Thyroid gland (tissue), 4 donors: ENCODE results near the gene MRTFB. TPM values are rescaled to one million over a fixed set of nuclear protein-coding genes. Genes with fewer than 3 reads are reported as not detected.
A peak's percentile ranks its signal among the peaks of the same experiment; 100 is the strongest.

Experiments used
- DNase-seq, 2 donors: peaks; one replicate each; pipeline ENCODE4 v3.0.0-alpha.2; 2019
- H3K27ac ChIP-seq, 3 donors: fragments of 200-600 bp; sonication (generic); 1 replicate in 2 of 3; 2 replicates in 1 of 3; pipeline ENCODE4 v1.5.1; 2016 to 2019; ENCODE audit warnings: mild to moderate bottlenecking in 1 of 3, moderate library complexity in 1 of 3
- H3K27me3 ChIP-seq: fragments of 200-600 bp; sonication (generic); one replicate; pipeline ENCODE4 v1.5.1; 2019
- H3K36me3 ChIP-seq, 2 donors: fragments of 200-600 bp; sonication (generic); one replicate each; pipeline ENCODE4 v1.5.1; 2016 to 2019
- H3K4me1 ChIP-seq, 2 donors: fragments of 200-600 bp; sonication (generic); one replicate each; pipeline ENCODE4 v1.5.1; 2017 to 2019
- H3K4me3 ChIP-seq, 3 donors: fragments of 200-600 bp; sonication (generic); replicated peaks in 1 of 3; 1 replicate in 2 of 3; 2 replicates in 1 of 3; pipeline ENCODE4 v1.5.1; 2016; ENCODE audit warnings: mild to moderate bottlenecking in 1 of 3
- H3K9me3 ChIP-seq: fragments of 200-600 bp; sonication (generic); one replicate; pipeline ENCODE4 v1.5.1; 2017
- CTCF ChIP-seq, 6 experiments: fragments of 200-600 bp in 3 of 6; fragments of 450-650 bp in 3 of 6; sonication (generic) in 3 of 6; IDR thresholded peaks; one replicate each; pipeline ENCODE4 v1.5.1; 2016 to 2019; ENCODE audit warnings: antibody characterized with exemption in 6 of 6, mild to moderate bottlenecking in 2 of 6, inconsistent platforms in 1 of 6, moderate library complexity in 1 of 6
- POLR2A ChIP-seq, 2 donors: fragments of 450-650 bp; IDR thresholded peaks; one replicate each; pipeline ENCODE4 v1.6.1; 2017; ENCODE audit warnings: antibody characterized with exemption in 2 of 2, mild to moderate bottlenecking in 2 of 2, moderate library complexity in 1 of 2
- WGBS, 2 donors: methylation state at CpG; one replicate each; pipeline ENCODE4 v1.1.5; 2017; 5-methylcytosine and 5-hydroxymethylcytosine counted together
- intact Hi-C: fragments of 100-400 bp; cut with DNase I; formaldehyde crosslinking; loops from one replicate; pipeline ENCODE4 v1.15.1; 2023
- total RNA-seq, 4 donors: library from RNA; depleted of rRNA; stranded (reverse); fragments of >200 nt; gene quantifications; one replicate each; pipeline ENCODE4 v1.2.3, GENCODE V29; 2016

MRTFB gene
- total RNA-seq, 4 donors from 2014 or later, result 51.2 to 131 (median 74.0) TPM

GRCh38 chr16:14198012-14198411, 126.9 kb downstream of the MRTFB start:
- Histone ChIP-seq H3K36me3 (no peaks in the 10 kb centered on the region), H3K27ac (no peak overlapping the region), H3K4me3 (no peak overlapping the region), H3K27me3 (no peaks in the 10 kb centered on the region), H3K4me1 (peaks cover 21 to 35% of the 10 kb centered on the region in 2 donors), H3K9me3 (no peaks in the 10 kb centered on the region)
- intact Hi-C loops, result no loop called here
- TF ChIP-seq CTCF (IDR thresholded peaks at IDR 0.05), result no peak
- TF ChIP-seq POLR2A (IDR thresholded peaks at IDR 0.05), result no peak
- no peak for DNase-seq

GRCh38 chr16:14198572-14198971, 127.5 kb downstream of the MRTFB start:
- Histone ChIP-seq H3K4me1 (peaks cover 25 to 36% of the 10 kb centered on the region in 2 donors), H3K9me3 (no peaks in the 10 kb centered on the region), H3K4me3 (no peak overlapping the region), H3K27me3 (no peaks in the 10 kb centered on the region), H3K36me3 (no peaks in the 10 kb centered on the region), H3K27ac (no peak overlapping the region)
- no peak for TF ChIP-seq CTCF (IDR thresholded peaks at IDR 0.05)
- no peak for TF ChIP-seq POLR2A (IDR thresholded peaks at IDR 0.05)
- WGBS, 2 donors, result 76 to 81% methylated on average over 1 of the region's 1 CpG
- DNase-seq, result no peak
- intact Hi-C loops, result no loop called here

DNA sequence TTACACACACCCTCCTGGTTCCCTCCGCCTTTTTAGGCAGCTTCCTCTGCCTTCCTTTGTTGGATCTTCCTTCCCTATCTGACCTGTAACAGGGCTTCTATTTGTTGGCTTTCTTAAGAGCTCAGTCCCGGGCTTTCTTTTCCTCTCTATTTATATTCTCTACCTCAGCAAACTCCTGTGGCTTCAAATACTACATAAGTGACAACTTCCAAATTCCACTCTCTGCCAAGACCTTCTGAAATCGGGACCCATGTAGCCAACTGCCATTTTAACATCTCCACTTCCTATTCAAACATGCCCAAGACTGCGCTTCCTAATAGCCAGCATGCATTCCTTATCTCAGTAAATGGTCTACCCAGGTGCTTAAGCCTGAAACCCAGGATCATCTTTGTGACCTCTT, 128.1 kb downstream of the MRTFB start:
- WGBS, 2 donors, result 53 to 57% methylated on average over 4 of the region's 4 CpGs
- Histone ChIP-seq H3K4me1 (peaks cover 21 to 30% of the 10 kb centered on the region in 2 donors), H3K9me3 (no peaks in the 10 kb centered on the region), H3K4me3 (no peak overlapping the region), H3K27ac (no peak overlapping the region), H3K27me3 (no peaks in the 10 kb centered on the region), H3K36me3 (no peaks in the 10 kb centered on the region)
- no peak for DNase-seq
- TF ChIP-seq CTCF (IDR thresholded peaks at IDR 0.05) (no peak), POLR2A (IDR thresholded peaks at IDR 0.05) (no peak)
- intact Hi-C loops, result no loop called here

DNA sequence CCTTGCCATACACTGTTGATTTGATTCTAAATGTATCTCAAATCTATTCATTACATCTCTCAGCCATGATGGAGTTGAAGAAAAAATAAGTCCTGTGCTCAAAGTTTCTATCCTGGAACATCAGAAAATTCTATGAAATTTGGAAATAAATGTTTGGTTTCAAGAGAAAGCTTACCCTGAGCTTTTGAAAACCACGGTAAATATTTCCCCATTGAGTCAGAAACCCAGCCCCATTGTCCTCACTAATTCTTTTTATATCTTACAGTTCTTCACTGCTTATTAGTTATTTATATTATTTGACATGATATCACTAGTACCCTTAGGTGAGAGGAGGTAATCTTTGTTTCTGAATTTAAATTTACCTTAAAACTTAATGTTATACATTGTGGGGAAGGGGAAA, 128.5 kb downstream of the MRTFB start:
- DNase-seq, result no peak
- H3K27ac ChIP-seq, result no peak overlapping the region
- no peaks in the 10 kb centered on the region for H3K36me3 ChIP-seq
- no peak overlapping the region for H3K4me3 ChIP-seq
- no peak for TF ChIP-seq CTCF (IDR thresholded peaks at IDR 0.05)
- no peak for TF ChIP-seq POLR2A (IDR thresholded peaks at IDR 0.05)
- WGBS, 2 donors, result 94 to 98% methylated on average over 1 of the region's 1 CpG
- no peaks in the 10 kb centered on the region for H3K27me3 ChIP-seq
- peaks cover 19 to 26% of the 10 kb centered on the region in 2 donors for H3K4me1 ChIP-seq
- intact Hi-C loops, result no loop called here
- no peaks in the 10 kb centered on the region for H3K9me3 ChIP-seq

DNA sequence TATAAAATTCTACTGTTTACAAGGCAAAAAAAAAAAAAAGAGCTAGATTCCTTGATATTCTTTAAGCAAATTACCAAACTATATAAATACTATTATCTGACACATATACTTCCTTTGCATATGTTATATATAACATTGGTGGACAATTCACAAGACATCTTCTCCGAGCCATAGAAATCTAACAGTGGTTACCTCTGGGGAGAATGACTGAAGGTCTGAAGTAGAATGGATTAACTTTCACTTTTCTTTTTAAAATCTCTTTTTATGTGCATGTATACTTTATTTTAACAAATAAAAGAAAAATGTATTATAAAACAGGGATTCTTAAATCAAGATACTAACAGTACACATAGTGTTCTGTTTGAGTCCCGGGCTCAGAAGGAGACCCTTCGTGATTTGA, 131.0 kb downstream of the MRTFB start:
- no peaks in the 10 kb centered on the region for H3K36me3 ChIP-seq
- intact Hi-C loops, result no loop called here
- WGBS, 2 donors, result 51 to 60% methylated on average over 3 of the region's 3 CpGs
- no peak for DNase-seq
- no peaks in the 10 kb centered on the region for H3K27me3 ChIP-seq
- H3K9me3 ChIP-seq, result no peaks in the 10 kb centered on the region
- no peak overlapping the region for H3K4me3 ChIP-seq
- H3K27ac ChIP-seq, result peak overlapping the region in 2 of 3 donors; percentile 40 to 55
- peaks cover 28 to 33% of the 10 kb centered on the region in 2 donors for H3K4me1 ChIP-seq
- TF ChIP-seq POLR2A (IDR thresholded peaks at IDR 0.05) (no peak), CTCF (IDR thresholded peaks at IDR 0.05) (no peak)
